HUES64 (cell line): ENCODE data around the gene TNC.

Source experiments
- H3K27ac ChIP-seq: 2 replicates; pipeline ENCODE4 v1.7.0; 2013; ENCODE audit warnings: low read depth, low read length, inconsistent platforms
- H3K27me3 ChIP-seq: 2 replicates; pipeline ENCODE4 v1.6.1; 2013; ENCODE audit warnings: mild to moderate bottlenecking, low read length; ENCODE audit not compliant: insufficient read depth
- H3K36me3 ChIP-seq: 2 replicates; pipeline ENCODE4 v1.6.1; 2013; ENCODE audit warnings: mild to moderate bottlenecking, low read length; ENCODE audit not compliant: insufficient read depth
- H3K4me1 ChIP-seq: 2 replicates; pipeline ENCODE4 v1.6.1; 2013; ENCODE audit warnings: mild to moderate bottlenecking, low read length, moderate library complexity; ENCODE audit not compliant: insufficient read depth
- H3K4me3 ChIP-seq: 2 replicates; pipeline ENCODE4 v1.5.1; 2013; ENCODE audit warnings: mild to moderate bottlenecking, low read length, moderate library complexity
- H3K9ac ChIP-seq: 2 replicates; pipeline ENCODE4 v1.6.1; 2013; ENCODE audit warnings: mild to moderate bottlenecking, low read depth, low read length
- H3K9me3 ChIP-seq: 2 replicates; pipeline ENCODE4 v1.6.1; 2013; ENCODE audit warnings: low read depth, low read length; ENCODE audit not compliant: insufficient read depth
- WGBS: fragments of 150-250, 120-280 bp; methylation state at CpG from one replicate; pipeline ENCODE4 v1.1.7; 2013; ENCODE audit warnings: missing lambda C conversion rate; 5-methylcytosine and 5-hydroxymethylcytosine counted together

Gene TNC

GRCh38 chr9:115010874-115011273 lies 107.1 kb downstream of the TNC start:
- WGBS = 65% methylated on average over 3 of the region's 3 CpGs
- Histone ChIP-seq H3K9me3 (no peaks in the 10 kb centered on the region), H3K27me3 (no peaks in the 10 kb centered on the region), H3K4me1 (peaks cover 10% of the 10 kb centered on the region; the same call in 1 of the 2 replicates), H3K4me3 (no peak overlapping the region), H3K36me3 (no peaks in the 10 kb centered on the region), H3K9ac (no peak overlapping the region), H3K27ac (no peak overlapping the region)

DNA sequence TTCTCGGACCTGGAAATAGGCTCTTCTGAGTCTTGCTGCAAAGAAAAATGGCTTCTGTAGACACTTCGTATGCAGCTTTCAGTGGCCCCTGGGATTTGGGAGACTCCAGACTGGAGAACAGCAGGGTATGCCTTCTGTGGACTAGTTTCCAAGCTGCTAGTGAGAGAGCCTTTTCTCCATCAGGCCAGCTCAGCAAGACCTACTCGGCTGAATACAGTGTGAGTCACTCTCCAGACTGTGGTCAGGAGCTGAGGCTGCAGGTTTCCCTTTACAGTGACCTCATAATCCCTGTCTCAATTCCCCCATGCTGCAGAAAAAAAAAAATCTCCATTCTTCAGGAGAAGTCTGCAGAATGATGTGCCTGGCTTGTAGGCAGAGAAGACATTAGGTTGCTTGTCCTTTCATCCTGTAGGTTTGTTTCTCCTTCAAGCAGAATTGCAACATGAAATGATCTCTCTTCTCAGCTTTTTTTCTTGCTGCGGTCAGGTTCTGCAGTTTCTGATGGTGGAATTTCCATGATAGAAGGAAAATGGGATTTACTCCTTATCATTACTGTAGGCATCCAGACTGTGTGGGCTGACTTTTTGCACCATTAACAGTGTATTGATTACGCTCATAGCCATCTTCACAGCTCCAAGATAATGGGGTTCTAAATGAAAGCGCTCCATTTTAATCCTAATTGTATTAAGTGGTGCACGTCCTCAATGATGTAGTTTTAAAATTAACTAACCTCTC lies 109.3 kb downstream of the TNC start:
- 75% methylated on average over 4 of the region's 7 CpGs for WGBS
- Histone ChIP-seq H3K36me3 (no peaks in the 10 kb centered on the region), H3K27ac (no peak overlapping the region), H3K4me1 (peaks cover 10% of the 10 kb centered on the region; the same call in 1 of the 2 replicates), H3K27me3 (no peaks in the 10 kb centered on the region), H3K9me3 (no peaks in the 10 kb centered on the region), H3K4me3 (no peak overlapping the region), H3K9ac (no peak overlapping the region)

GRCh38 chr9:115006660-115007059 lies 111.3 kb downstream of the TNC start:
- Histone ChIP-seq H3K9ac (no peak overlapping the region), H3K27ac (no peak overlapping the region), H3K36me3 (no peaks in the 10 kb centered on the region), H3K4me1 (peaks cover 4% of the 10 kb centered on the region; the same call in 1 of the 2 replicates), H3K9me3 (no peaks in the 10 kb centered on the region), H3K4me3 (no peak overlapping the region), H3K27me3 (no peaks in the 10 kb centered on the region)
- WGBS = 92% methylated on average over 3 of the region's 3 CpGs

- H3K27me3 ChIP-seq = no peaks in the 10 kb centered on the region
- H3K36me3 ChIP-seq = no peaks in the 10 kb centered on the region
- no peak overlapping the region for H3K9ac ChIP-seq
- H3K4me3 ChIP-seq = no peak overlapping the region
- WGBS = 90% methylated on average over 4 of the region's 4 CpGs
- no peaks in the 10 kb centered on the region for H3K9me3 ChIP-seq
- no peaks in the 10 kb centered on the region for H3K4me1 ChIP-seq
- no peak overlapping the region for H3K27ac ChIP-seq
These were observed 112.6 kb downstream of the TNC start for GRCh38 chr9:115005322-115005721.

DNA sequence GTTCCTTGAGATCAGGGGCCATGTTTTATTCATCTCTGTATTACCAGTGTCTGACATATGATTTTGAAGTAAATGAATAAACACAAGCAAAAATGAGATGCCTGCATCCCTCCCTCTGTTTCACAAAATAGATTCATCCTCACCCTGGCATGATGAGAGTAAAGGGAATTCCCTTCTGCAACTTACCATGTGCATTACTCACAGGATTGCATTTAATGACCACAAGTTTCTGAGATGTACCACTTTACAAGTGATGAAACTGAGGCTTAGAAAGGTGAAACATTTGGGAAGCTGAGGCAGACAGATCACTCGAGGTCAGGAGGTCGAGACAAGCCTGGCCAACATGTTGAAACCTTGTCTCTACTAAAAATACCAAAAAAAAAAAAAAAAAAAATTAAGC lies 113.4 kb downstream of the TNC start:
- WGBS = 96% methylated on average over 2 of the region's 2 CpGs
- Histone ChIP-seq H3K4me1 (no peaks in the 10 kb centered on the region), H3K27ac (no peak overlapping the region), H3K4me3 (no peak overlapping the region), H3K9me3 (no peaks in the 10 kb centered on the region), H3K36me3 (no peaks in the 10 kb centered on the region), H3K27me3 (no peaks in the 10 kb centered on the region), H3K9ac (no peak overlapping the region)

DNA sequence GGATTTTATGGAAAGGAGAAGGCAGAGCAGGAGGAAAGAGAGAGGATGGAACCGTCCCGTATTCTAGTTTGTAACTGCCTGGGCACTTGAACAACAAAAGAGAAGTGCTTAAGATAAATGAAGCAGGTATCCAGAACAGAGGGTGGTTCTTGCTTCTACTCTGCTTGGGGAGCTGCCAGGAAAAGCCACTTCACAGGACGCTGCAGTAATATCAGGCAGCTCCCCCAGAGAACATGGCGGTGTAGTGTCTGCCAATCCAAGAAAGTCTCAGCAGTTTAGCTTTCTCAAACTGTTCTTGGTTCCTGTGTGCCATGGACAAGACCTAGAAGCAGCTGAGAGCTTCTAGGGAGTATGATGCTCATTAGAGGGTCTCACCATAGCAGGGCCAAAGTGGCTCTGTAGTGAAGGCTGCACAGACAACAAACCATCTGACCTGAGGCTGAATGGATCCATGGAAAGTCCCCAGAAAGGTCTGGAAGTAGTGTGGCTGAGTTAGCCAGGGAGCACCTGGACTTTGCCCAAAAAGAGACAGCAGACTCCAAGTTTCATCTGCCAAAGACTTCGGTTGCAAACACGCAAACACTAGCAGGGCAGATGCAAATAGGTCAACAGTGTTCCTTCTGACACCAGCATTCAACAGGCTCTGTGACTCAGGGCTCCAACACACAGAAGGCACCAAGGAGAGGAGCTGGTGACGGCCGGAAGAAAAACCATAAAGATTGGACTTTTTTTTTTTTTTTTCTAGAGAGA lies 115.4 kb downstream of the TNC start:
- no peak overlapping the region for H3K27ac ChIP-seq
- H3K4me3 ChIP-seq = no peak overlapping the region
- WGBS = 85% methylated on average over 8 of the region's 8 CpGs
- no peaks in the 10 kb centered on the region for H3K4me1 ChIP-seq
- no peaks in the 10 kb centered on the region for H3K36me3 ChIP-seq
- no peaks in the 10 kb centered on the region for H3K9me3 ChIP-seq
- H3K9ac ChIP-seq = no peak overlapping the region
- H3K27me3 ChIP-seq = no peaks in the 10 kb centered on the region

DNA sequence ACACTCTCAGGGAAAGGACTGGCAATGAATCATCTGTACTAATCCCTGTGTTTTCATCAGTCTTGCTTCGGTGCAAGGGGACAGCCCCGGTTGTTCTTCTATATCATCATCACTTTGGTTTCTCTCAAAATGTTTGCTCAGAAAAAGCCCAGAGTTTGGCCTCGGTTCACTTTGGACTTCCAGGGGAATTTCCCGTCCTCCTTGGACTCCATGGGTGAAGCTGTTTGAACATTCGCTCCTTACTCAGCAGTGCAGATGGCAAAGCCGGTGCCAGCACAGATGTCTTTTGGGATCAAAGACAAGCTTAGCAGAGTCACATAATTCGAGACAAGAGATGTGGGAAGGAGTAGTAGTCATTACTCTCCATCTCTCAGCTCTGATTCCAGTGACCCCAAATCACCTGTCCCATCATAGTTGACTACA lies 117.7 kb downstream of the TNC start:
- Histone ChIP-seq H3K4me3 (no peak overlapping the region), H3K4me1 (no peaks in the 10 kb centered on the region), H3K27me3 (no peaks in the 10 kb centered on the region), H3K27ac (no peak overlapping the region), H3K9ac (no peak overlapping the region), H3K9me3 (no peaks in the 10 kb centered on the region), H3K36me3 (no peaks in the 10 kb centered on the region)
- 93% methylated on average over 7 of the region's 7 CpGs for WGBS

DNA sequence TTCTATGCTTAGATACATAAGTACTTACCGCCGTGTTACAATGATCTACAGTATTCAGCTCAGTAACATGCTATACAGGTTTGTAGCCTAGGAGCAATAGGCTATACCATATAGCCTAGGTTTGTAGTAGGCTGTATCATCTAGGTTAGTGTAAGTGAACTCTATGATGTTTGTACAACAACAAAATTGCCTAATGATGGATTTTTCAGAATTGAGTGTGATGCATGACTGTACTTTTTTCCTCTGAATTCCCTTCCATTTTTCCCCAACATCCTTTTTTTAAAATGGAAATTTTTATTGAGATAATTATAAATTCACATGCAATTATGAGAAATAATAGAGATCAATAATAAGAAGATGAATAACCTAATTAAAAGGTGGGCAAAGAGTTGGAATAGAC lies 119.6 kb downstream of the TNC start:
- Histone ChIP-seq H3K9ac (no peak overlapping the region), H3K4me1 (no peaks in the 10 kb centered on the region), H3K4me3 (no peak overlapping the region), H3K36me3 (no peaks in the 10 kb centered on the region), H3K9me3 (no peaks in the 10 kb centered on the region), H3K27ac (no peak overlapping the region), H3K27me3 (no peaks in the 10 kb centered on the region)
- WGBS = 70% methylated on average over 2 of the region's 2 CpGs

- 78% methylated on average over 9 of the region's 10 CpGs for WGBS
- Histone ChIP-seq H3K27ac (no peak overlapping the region), H3K4me1 (no peaks in the 10 kb centered on the region), H3K9ac (no peak overlapping the region), H3K4me3 (no peak overlapping the region), H3K36me3 (no peaks in the 10 kb centered on the region), H3K9me3 (no peaks in the 10 kb centered on the region), H3K27me3 (no peaks in the 10 kb centered on the region)
These were observed 122.2 kb downstream of the TNC start for GRCh38 chr9:114995681-114996221.

- Histone ChIP-seq H3K36me3 (no peaks in the 10 kb centered on the region), H3K27me3 (no peaks in the 10 kb centered on the region), H3K4me1 (no peaks in the 10 kb centered on the region), H3K9ac (no peak overlapping the region), H3K9me3 (no peaks in the 10 kb centered on the region), H3K27ac (no peak overlapping the region), H3K4me3 (no peak overlapping the region)
These were observed 123.2 kb downstream of the TNC start for GRCh38 chr9:114994768-114995167.

DNA sequence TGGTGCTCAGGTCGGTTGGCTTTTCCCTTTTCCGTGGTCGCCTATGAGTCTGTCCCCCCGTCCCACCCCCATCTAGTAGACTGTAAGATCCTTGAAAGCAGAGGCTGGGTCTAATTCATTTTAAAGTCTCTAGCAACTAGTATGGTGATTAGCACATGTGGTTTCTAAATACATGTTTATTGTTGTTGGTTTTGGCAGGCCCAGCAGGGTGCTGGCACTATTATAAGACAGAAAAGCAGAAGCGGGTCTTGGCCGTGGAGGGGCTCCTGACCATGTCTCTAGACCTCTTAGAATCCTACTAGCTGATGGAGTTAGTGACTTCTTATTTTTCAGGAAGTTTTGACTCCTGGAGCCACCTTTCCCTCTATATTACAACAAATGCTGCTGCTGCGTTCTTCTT lies 126.1 kb downstream of the TNC start:
- 75% methylated on average over 7 of the region's 7 CpGs for WGBS
- Histone ChIP-seq H3K27ac (no peak overlapping the region), H3K9me3 (no peaks in the 10 kb centered on the region), H3K36me3 (no peaks in the 10 kb centered on the region), H3K27me3 (no peaks in the 10 kb centered on the region), H3K4me1 (no peaks in the 10 kb centered on the region), H3K4me3 (no peak overlapping the region), H3K9ac (no peak overlapping the region)
